GM23338 (cell line): ENCODE data around the gene PRB3.

Source experiments
- CREB1 ChIP-seq: fragments of 250-450 bp; sonication (Bioruptor Pico); IDR thresholded peaks from 2 replicates; pipeline ENCODE4 v1.5.0; 2020; ENCODE audit warnings: low read depth, mild to moderate bottlenecking, moderate library complexity
- CTCF ChIP-seq, 2 experiments: fragments of 200-600 bp in 1 of 2; sonication (generic) in 1 of 2; conservative IDR thresholded peaks; 2 replicates each; pipeline versions ENCODE4 v1.5.1 to v1.6.1; 2016 to 2017; ENCODE audit warnings: antibody characterized with exemption in 2 of 2, low read depth in 2 of 2, mild to moderate bottlenecking in 2 of 2, moderate library complexity in 1 of 2
- EZH2 ChIP-seq: fragments of 200-600 bp; sonication (generic); IDR thresholded peaks from one replicate; pipeline ENCODE4 v1.8.0; 2017; ENCODE audit warnings: antibody characterized with exemption, mild to moderate bottlenecking, low read depth; ENCODE audit not compliant: unreplicated experiment
- EZH2phosphoT487 ChIP-seq: fragments of 200-600 bp; sonication (generic); IDR thresholded peaks from one replicate; pipeline ENCODE4 v1.8.1; 2018; ENCODE audit warnings: antibody characterized with exemption; ENCODE audit not compliant: unreplicated experiment
- NANOG ChIP-seq: IDR thresholded peaks from 2 replicates; pipeline ENCODE4 v1.6.1; 2016; ENCODE audit warnings: antibody characterized with exemption, borderline replicate concordance
- POLR2AphosphoS5 ChIP-seq: IDR thresholded peaks from 2 replicates; pipeline ENCODE4 v1.6.1; 2016; ENCODE audit warnings: antibody characterized with exemption, low read depth
- REST ChIP-seq: IDR thresholded peaks from one replicate; pipeline ENCODE4 v1.6.1; 2018; ENCODE audit warnings: antibody characterized with exemption; ENCODE audit not compliant: unreplicated experiment
- STAT1 ChIP-seq: IDR thresholded peaks from one replicate; pipeline ENCODE4 v1.6.1; 2016; ENCODE audit warnings: antibody characterized with exemption; ENCODE audit not compliant: unreplicated experiment

DNA sequence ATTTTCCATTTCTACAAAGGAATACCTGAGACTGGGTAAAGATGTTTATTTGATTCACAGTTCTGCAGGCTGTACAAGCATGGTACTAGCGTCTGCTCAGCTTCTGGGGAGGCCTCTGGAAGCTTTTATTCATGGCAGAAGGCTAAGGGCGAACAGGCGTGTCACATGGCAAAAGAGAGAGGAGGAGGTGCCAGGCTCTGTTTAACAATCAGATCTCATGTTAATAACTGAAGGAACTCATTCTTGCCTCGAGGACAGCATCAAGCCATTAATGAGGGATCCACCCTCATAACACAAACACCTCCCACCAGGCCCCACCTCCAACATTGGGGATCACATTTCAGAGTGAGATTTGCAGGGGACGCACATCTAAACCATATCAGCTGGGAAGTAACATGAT is 36.0 kb downstream of the PRB3 start:
- no peak for TF ChIP-seq CTCF (conservative IDR thresholded peaks at IDR 0.05; ENCODE audit: low read depth in 2 of 2)
- TF ChIP-seq POLR2AphosphoS5 = no peak
- TF ChIP-seq EZH2 = no peak
- no peak for TF ChIP-seq REST
- no peak for TF ChIP-seq CREB1 (CRISPR knock-in tag)
- TF ChIP-seq STAT1 = no peak
- no peak for TF ChIP-seq NANOG
- TF ChIP-seq EZH2phosphoT487 = no peak
